HL-60/S4 (cell line): ENCODE measurements around the gene FBXW8.

Experiments
- in situ Hi-C: fragments of 300-500 bp; cut with MboI; formaldehyde crosslinking; loops from 2 replicates; pipeline ENCODE4 v1.14.3; 2022; ENCODE audit warnings: low sequenced_read_pairs

FBXW8 gene

DNA sequence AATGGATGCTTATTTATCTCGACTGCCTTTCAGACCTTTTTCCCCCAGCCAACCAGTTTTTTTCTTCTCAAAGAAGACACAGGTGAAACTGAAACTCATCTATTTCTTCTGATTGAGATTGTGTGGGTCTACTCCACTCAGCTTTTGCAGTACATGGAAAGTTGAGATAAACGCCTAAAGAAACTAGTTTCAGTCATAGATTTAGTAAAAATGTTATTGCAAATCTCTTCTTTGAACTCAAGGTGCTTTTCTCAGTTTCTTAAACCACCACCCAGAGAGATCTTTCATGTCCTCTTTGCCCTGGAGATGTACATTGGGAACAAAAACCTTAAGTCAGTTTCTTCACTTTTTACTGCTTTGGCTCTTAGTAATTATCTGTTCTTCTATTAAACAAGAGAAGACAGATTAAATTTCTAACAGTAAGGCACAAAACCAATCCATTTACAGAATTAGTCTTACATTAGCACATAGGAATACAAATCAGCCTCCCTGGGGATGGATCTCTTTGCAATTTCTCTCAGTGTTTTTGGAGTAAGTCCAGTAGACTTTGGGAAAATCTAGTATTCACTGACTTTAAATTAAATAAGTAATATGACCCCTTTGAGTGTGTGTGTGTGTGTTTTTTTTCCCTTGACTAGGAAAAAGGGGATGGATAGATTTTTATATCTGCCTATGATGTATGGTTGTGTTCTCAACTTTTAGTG is 11.6 kb downstream of the FBXW8 start:
- in situ Hi-C loops: no loop called here

DNA sequence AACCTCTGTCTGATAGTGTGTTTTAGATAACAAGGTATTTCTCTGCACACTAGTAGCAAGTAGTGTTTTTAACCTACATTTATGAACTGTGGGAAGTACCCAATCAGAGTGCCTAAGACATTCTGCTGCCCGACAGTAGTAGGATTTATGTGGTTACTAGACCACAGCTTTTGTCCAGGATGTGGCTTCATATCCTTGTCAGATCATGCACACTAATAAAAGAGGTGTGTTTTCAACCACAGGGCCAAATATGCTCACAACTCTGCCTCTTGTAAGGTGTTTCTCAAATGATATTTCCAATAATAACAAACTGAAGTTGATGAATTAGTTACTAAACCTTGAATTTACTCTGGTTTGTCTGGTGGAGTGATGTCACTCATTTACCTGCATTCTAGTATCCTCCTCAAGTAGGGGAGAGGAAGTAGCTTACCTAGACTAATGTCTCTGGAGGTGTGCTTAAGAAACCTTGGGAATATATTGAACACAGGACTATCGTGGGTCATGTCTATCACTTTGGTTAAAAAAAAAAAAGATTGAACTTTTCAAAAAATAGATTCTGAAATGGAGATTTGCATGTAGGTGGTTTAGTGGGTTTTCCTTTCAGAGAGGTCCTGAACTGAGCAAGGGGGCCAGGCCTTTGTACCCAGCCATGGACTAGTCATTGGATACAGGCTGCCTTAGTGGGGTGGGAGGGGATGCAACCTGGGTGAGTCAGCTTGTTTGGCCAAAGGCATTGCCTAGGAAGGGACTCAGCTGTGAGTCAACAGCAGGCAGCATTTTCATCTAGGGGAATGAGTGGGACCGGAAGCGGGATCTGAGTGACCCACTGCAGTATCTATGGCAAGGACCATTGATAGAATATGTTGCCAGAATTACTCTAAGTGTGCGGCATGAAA is 14.1 kb downstream of the FBXW8 start:
- in situ Hi-C loops: no loop called here

- in situ Hi-C loops: no loop called here
These were observed 15.8 kb downstream of the FBXW8 start for GRCh38 chr12:116926283-116927243.

GRCh38 chr12:116927244-116927940 is 16.6 kb downstream of the FBXW8 start:
- in situ Hi-C loops: no loop called here

DNA sequence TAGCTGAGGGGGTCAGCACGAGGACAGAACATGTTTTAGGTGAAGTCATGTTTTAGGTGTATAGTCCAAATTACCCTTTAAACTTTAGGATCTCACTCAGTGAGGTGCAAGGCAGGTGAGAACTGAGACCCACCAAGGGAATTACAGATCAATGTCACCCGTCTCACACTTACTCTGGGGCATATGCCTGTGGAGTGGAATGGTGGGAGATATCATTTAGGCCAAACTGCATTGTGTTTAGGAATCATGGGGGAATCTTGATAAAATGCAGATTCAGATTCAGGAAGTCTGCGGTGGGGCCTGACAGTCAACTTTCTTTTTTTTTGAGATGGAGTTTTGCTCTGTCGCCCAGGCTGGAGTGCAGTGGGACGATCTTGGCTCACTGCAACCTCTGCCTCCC is 17.8 kb downstream of the FBXW8 start:
- in situ Hi-C loops: no loop called here

DNA sequence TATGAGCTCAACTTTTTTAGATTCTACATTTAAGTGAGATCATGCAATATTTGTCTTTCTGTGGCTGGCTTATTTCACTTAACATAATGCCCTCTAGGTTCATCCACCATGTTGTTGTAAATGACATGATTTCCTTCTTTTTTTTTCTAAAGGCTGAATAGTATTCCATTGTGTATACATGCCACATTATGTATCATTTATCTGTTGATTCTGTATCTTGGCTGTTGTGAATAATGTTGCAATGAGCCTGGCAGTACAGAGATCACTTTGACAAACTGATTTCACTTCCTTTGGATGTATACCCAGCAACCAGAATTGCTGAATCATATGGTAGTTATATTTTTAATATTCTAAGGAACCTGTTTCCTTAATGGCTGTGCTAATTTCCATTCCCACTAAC is 19.1 kb downstream of the FBXW8 start:
- in situ Hi-C loops: no loop called here

DNA sequence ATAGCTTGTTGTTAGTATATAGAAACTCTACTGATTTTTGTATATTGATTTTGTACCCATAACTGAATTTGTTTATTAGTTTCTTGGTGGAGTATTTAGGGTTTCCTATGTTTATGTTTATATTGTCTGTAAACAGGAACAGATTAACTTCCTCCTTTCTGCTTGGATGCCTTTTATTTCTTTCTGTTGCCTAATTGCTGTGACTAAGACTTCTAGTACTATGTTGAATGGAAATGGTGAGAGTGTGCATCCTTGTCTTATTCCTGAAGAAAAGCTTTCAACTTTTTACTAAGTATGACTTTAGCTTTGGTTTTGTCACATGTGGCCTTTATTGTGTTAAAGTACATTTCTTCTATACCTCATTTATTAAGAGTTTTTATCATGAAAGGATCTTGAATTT is 20.9 kb downstream of the FBXW8 start:
- in situ Hi-C loops: no loop called here

- in situ Hi-C loops: no loop called here
These were observed 22.3 kb downstream of the FBXW8 start for GRCh38 chr12:116933091-116933490.

- in situ Hi-C loops: no loop called here
These were observed 22.9 kb downstream of the FBXW8 start for GRCh38 chr12:116933512-116934246.

DNA sequence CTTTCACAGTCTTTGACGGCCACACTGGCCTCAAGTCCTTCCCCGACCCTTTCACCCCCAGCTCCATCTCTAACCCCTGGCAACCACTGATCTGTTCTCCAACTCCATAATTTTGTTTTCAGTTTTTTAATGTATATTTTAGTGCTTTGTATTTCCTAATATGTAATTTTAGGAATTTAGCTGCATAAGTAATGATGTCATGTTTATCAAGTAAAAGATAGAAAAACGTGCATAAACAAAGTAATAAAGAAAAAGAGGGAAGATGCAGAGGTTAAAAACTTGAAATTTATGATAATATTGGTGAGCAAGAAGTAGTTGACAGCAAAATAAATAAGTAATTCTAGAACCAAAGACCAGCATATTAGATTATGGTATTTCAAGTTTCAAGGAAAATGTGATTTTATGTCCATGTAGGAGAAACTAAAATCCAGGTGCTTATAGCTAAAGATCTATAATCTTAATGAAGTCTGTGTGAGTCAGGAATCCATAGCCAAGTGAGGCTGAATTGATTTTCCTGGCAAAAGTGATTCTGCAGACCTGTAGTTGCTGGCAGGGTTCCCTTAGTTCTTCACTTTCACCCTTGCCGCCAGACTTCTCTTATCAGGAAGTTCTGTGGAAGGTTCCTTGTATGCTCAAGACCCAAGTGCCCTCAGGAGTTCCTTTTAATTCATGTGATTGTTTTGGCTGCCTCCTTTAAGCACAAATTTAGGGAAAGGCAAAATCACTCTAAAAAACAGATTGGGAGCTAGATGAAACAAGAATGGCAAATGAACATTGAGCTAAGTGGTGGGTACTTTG is 24.4 kb downstream of the FBXW8 start:
- in situ Hi-C loops: no loop called here

DNA sequence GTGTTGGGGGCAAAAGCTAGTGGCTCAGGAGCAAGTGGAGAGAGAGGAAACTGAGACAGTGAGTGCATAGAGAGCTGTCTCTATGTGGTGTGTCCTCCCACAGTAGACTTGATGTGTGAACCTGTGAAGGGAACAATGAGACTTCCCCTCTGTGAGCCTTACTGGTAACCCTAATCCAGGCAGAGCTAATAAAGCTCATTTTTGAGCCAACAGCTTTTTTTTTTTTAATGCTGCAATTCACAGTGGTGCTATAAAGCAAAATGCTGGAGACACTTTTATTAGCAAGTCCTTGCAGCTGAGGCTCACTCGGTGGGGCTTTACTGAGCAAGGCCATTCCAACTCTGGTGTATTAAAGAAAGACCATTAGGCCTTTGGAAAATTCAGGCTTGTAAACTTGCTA is 26.9 kb downstream of the FBXW8 start:
- in situ Hi-C loops: no loop called here

DNA sequence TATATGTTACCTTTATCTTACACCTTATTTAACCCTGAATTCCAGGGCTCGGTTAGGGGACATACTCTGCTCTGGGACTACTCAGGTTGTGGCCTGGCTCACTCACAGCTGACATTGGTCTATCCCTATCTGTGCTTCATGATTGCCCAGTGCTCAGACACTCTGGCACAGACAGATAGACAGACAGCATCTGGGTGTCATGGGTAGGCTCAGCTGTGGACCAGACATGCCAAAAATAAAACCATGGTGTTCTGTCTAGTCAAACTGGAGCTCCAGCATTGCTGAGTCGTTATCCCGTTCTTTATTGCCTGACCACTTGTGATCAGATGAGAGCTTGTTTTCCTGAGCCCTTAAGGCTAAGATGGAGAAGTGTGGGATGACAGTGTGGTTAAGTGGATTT is 29.0 kb downstream of the FBXW8 start:
- in situ Hi-C loops: no loop called here

- in situ Hi-C loops: no loop called here
These were observed 30.4 kb downstream of the FBXW8 start for GRCh38 chr12:116941188-116941587.

- in situ Hi-C loops: no loop called here
These were observed 32.9 kb downstream of the FBXW8 start for GRCh38 chr12:116943419-116944372.

GRCh38 chr12:116945886-116946550 is 35.3 kb downstream of the FBXW8 start:
- in situ Hi-C loops: no loop called here

GRCh38 chr12:116948298-116948697 is 37.5 kb downstream of the FBXW8 start:
- in situ Hi-C loops: no loop called here

DNA sequence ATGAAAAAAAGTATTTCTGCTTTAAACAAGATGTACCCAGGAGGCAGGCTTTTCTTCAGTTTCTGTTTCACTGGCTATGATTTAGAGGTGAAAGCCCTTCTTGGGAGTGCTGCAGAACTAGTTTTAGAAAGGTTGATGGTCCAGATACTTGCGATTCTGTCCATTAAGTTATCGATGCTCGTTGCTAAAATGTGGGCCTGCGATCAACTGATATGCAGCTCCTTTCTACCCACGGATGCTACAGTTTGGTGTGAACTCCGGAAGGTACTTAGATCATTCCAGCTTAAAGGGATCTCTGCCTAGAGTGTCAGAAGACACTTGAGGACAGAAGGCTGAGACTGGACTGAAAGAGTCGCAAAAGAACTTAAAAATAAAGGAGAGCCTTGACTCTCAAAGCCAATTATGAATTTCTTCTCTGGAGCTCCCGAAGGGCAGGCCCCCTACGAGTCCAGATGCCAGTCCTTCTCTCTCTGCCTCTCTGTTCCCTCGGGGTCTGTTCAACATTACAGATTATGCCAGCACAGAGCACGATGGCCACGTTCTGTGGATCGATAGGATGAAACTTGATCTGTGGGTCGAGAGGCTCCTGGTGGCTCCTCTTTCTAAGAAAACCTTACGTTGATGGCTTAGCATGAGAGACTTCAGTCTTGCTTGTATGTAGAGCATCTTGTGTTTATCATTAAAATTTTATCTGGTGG is 40.0 kb downstream of the FBXW8 start:
- in situ Hi-C loops: no loop called here
